CD14-positive monocyte (primary cell): Measurements from ENCODE around the gene A4GALT. TPM values are rescaled to one million over a fixed set of nuclear protein-coding genes. Genes with fewer than 3 reads are reported as not detected.

ENCODE experiments used
- DNase-seq, 3 donors: peaks; one replicate each; pipeline ENCODE4 v3.0.0-alpha.2; 2011 to 2022
- H2AFZ ChIP-seq: 2 replicates; pipeline ENCODE4 v1.6.0; 2012; ENCODE audit warnings: mild to moderate bottlenecking, low read depth, low read length, inconsistent platforms; ENCODE audit not compliant: insufficient read depth, poor library complexity, severe bottlenecking
- H3K27ac ChIP-seq, 2 donors: 1 replicate in 1 of 2; 2 replicates in 1 of 2; pipeline ENCODE4 v1.5.1; 2012 to 2013; ENCODE audit warnings: low read length in 2 of 2, control low read depth in 1 of 2, inconsistent platforms in 1 of 2, low read depth in 1 of 2, mild to moderate bottlenecking in 1 of 2
- H3K27me3 ChIP-seq, 2 donors: one replicate each; pipeline versions ENCODE4 v1.6.0 to v1.6.1; 2011 to 2013; ENCODE audit warnings: low read length in 2 of 2; ENCODE audit not compliant: control insufficient read depth in 2 of 2, insufficient read depth in 2 of 2
- H3K36me3 ChIP-seq, 2 donors: replicated peaks in 1 of 2; 1 replicate in 1 of 2; 2 replicates in 1 of 2; pipeline versions ENCODE4 v1.5.1 to v1.6.1; 2012 to 2013; ENCODE audit warnings: low read length in 2 of 2, control low read depth in 1 of 2, inconsistent platforms in 1 of 2, mild to moderate bottlenecking in 1 of 2; ENCODE audit not compliant: insufficient read depth in 2 of 2, control insufficient read depth in 1 of 2
- H3K4me1 ChIP-seq, 2 donors: 1 replicate in 1 of 2; 2 replicates in 1 of 2; pipeline versions ENCODE4 v1.5.1 to v1.6.1; 2012 to 2013; ENCODE audit warnings: low read length in 2 of 2, control low read depth in 1 of 2, inconsistent platforms in 1 of 2, mild to moderate bottlenecking in 1 of 2, moderate library complexity in 1 of 2; ENCODE audit not compliant: insufficient read depth in 2 of 2, control insufficient read depth in 1 of 2
- H3K4me2 ChIP-seq: replicated peaks from 2 replicates; pipeline ENCODE3; 2012; ENCODE audit warnings: low read length, moderate library complexity, mild to moderate bottlenecking; ENCODE audit not compliant: poor library complexity, severe bottlenecking; ENCODE audit errors: extremely low read depth
- H3K4me3 ChIP-seq, 3 experiments: fragments of 200-600 bp in 1 of 3; sonication (generic) in 1 of 3; replicated peaks in 1 of 3; 1 replicate in 2 of 3; 2 replicates in 1 of 3; pipeline ENCODE4 v1.5.1; 2011 to 2013; ENCODE audit warnings: low read length in 3 of 3, mild to moderate bottlenecking in 3 of 3, control low read depth in 2 of 3, low read depth in 2 of 3, inconsistent platforms in 1 of 3, moderate library complexity in 1 of 3
- H3K79me2 ChIP-seq: 2 replicates; pipeline ENCODE4 v1.6.0; 2012; ENCODE audit warnings: mild to moderate bottlenecking, control low read depth, inconsistent platforms, low read length, moderate library complexity; ENCODE audit not compliant: insufficient read depth
- H3K9ac ChIP-seq: 2 replicates; pipeline ENCODE4 v1.6.0; 2017; ENCODE audit warnings: low read length, mild to moderate bottlenecking; ENCODE audit not compliant: insufficient read depth, poor library complexity, severe bottlenecking
- H3K9me3 ChIP-seq, 2 donors: replicated peaks in 1 of 2; 1 replicate in 1 of 2; 2 replicates in 1 of 2; pipeline versions ENCODE4 v1.5.1 to v1.6.1; 2012 to 2013; ENCODE audit warnings: low read length in 2 of 2, control low read depth in 1 of 2; ENCODE audit not compliant: control insufficient read depth in 1 of 2, insufficient read depth in 1 of 2
- H4K20me1 ChIP-seq: 2 replicates; pipeline ENCODE4 v1.6.0; 2012; ENCODE audit warnings: mild to moderate bottlenecking, low read length, control low read depth, moderate library complexity; ENCODE audit not compliant: insufficient read depth
- H3K27ac Mint-ChIP-seq, 7 donors: one replicate each; pipeline ENCODE4 v1.8.0; 2020; ENCODE audit warnings: mild to moderate bottlenecking in 7 of 7, mixed read lengths in 7 of 7, moderate library complexity in 6 of 7, inconsistent platforms in 2 of 7
- H3K27me3 Mint-ChIP-seq, 3 donors: one replicate each; pipeline ENCODE4 v1.8.0; 2021 to 2022; ENCODE audit warnings: low read depth in 3 of 3, mild to moderate bottlenecking in 3 of 3, mixed read lengths in 3 of 3, moderate library complexity in 3 of 3, inconsistent platforms in 1 of 3
- H3K36me3 Mint-ChIP-seq, 2 donors: one replicate each; pipeline ENCODE4 v1.8.0; 2020; ENCODE audit warnings: mixed read lengths in 2 of 2, inconsistent platforms in 1 of 2, mild to moderate bottlenecking in 1 of 2
- H3K4me1 Mint-ChIP-seq: one replicate; pipeline ENCODE4 v1.8.0; 2020; ENCODE audit warnings: mild to moderate bottlenecking, mixed read lengths
- H3K4me3 Mint-ChIP-seq, 2 donors: one replicate each; pipeline ENCODE4 v1.8.0; 2020; ENCODE audit warnings: mild to moderate bottlenecking in 2 of 2, mixed read lengths in 2 of 2, moderate library complexity in 1 of 2
- H3K9me3 Mint-ChIP-seq, 7 donors: one replicate each; pipeline ENCODE4 v1.8.0; 2020 to 2022; ENCODE audit warnings: mixed read lengths in 7 of 7, mild to moderate bottlenecking in 6 of 7, moderate library complexity in 6 of 7, inconsistent platforms in 2 of 7
- CTCF ChIP-seq: fragments of 200-600 bp; IDR thresholded peaks from one replicate; pipeline ENCODE4 v1.8.0; 2022; ENCODE audit warnings: antibody characterized with exemption, mild to moderate bottlenecking
- WGBS: methylation state at CpG from one replicate; pipeline ENCODE4 v1.1.5; 2013; ENCODE audit warnings: missing lambda C conversion rate; ENCODE audit not compliant: insufficient coverage; 5-methylcytosine and 5-hydroxymethylcytosine counted together
- intact Hi-C, 2 donors: fragments of 100-400 bp; cut with micrococcal nuclease; formaldehyde crosslinking; loops; one replicate each; pipeline versions ENCODE4 v1.15.0 to v1.15.1; 2023
- polyA plus RNA-seq, 3 donors: library from polyadenylated mRNA; depleted of rRNA in 1 of 3; unstranded in 2 of 3; stranded (reverse) in 1 of 3; fragments of 300-500 nt in 2 of 3; fragments of >200 nt in 1 of 3; fragmentation: Illumina TruSeq in 2 of 3; gene quantifications; 1 replicate in 2 of 3; 2 replicates in 1 of 3; pipeline ENCODE4 v1.2.3, GENCODE V29; 2012 to 2021

A4GALT gene
- polyA plus RNA-seq, 3 donors, result not detected

GRCh38 chr22:42769574-42770447, 49.1 kb upstream of the A4GALT start:
- Histone ChIP-seq H3K4me1 (peaks cover 5 to 7% of the 10 kb centered on the region in 2 donors), H4K20me1 (no peaks in the 10 kb centered on the region), H3K9ac (no peak overlapping the region), H3K9me3 (no peaks in the 10 kb centered on the region), H3K36me3 (no peaks in the 10 kb centered on the region), H3K4me3 (no peak overlapping the region), H3K4me2 (peak overlapping the region; percentile 15), H3K27me3 (no peaks in the 10 kb centered on the region), H2AFZ (no peak overlapping the region), H3K27ac (no peak overlapping the region), H3K79me2 (no peaks in the 10 kb centered on the region)
- TF ChIP-seq CTCF, result no peak
- intact Hi-C loops, result no loop called here
- Mint-ChIP-seq H3K9me3 (no peaks in the 10 kb centered on the region), H3K27ac (no peak overlapping the region), H3K27me3 (peaks cover 5 to 9% (median 8%) of the 10 kb centered on the region in 3 donors), H3K4me3 (peak overlapping the region in 1 of 2 donors; percentile 57), H3K36me3 (no peaks in the 10 kb centered on the region), H3K4me1 (peaks cover 19% of the 10 kb centered on the region)
- peak in 2 of 3 donors; percentile 28 to 54 for DNase-seq
- WGBS, result 58% methylated on average over 45 of the region's 50 CpGs

DNA sequence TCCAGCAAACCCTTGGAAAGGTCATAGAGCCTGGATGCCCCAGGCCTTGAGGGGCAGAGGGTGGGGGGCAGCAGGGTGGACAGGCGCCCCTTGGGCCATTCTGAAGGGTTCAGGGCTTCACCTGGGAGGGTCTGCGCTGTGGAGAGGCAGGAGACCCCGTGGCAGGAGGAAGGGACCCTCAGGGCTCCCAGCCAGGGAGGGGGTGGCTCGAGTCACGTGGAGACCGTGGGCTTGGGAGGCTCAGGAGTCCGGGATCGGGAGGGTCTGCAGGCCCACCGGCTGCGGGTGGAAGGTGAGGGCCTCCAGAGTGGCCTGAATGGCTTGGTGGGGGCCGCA, 48.5 kb upstream of the A4GALT start:
- Histone ChIP-seq H3K9ac (no peak overlapping the region), H3K79me2 (no peaks in the 10 kb centered on the region), H3K27me3 (no peaks in the 10 kb centered on the region), H3K4me1 (peaks cover 5 to 7% of the 10 kb centered on the region in 2 donors), H3K36me3 (no peaks in the 10 kb centered on the region), H3K4me2 (no peak overlapping the region), H3K27ac (no peak overlapping the region), H3K9me3 (no peaks in the 10 kb centered on the region), H4K20me1 (no peaks in the 10 kb centered on the region), H2AFZ (no peak overlapping the region), H3K4me3 (no peak overlapping the region)
- TF ChIP-seq CTCF, result no peak
- Mint-ChIP-seq H3K4me1 (peaks cover 19% of the 10 kb centered on the region), H3K4me3 (no peak overlapping the region), H3K27me3 (peaks cover 5 to 9% (median 8%) of the 10 kb centered on the region in 3 donors), H3K27ac (no peak overlapping the region), H3K36me3 (no peaks in the 10 kb centered on the region), H3K9me3 (no peaks in the 10 kb centered on the region)
- intact Hi-C loops, result no loop called here
- 97% methylated on average over 8 of the region's 11 CpGs for WGBS
- DNase-seq, result no peak
